SU-DHL-6 (cell line): ENCODE measurements around the gene SERPINA3.

Source experiments
- H2AFZ ChIP-seq: fragments of 200-600 bp; sonication (generic); 2 replicates; pipeline ENCODE4 v1.6.1; 2014; ENCODE audit warnings: low read depth, mild to moderate bottlenecking, moderate library complexity, mixed read lengths, antibody characterized with exemption, low read length; ENCODE audit not compliant: severe bottlenecking
- H3F3A ChIP-seq: fragments of 200-600 bp; shearing (Covaris generic); 2 replicates; pipeline ENCODE4 v1.6.0; 2016; ENCODE audit warnings: antibody characterized with exemption, mild to moderate bottlenecking; ENCODE audit not compliant: insufficient read depth
- H3K27ac ChIP-seq: fragments of 200-600 bp; sonication (generic); 2 replicates; pipeline ENCODE4 v1.5.1; 2016; ENCODE audit warnings: low read depth, mild to moderate bottlenecking, low read length, moderate library complexity, mixed read lengths
- H3K27me3 ChIP-seq: fragments of 200-600 bp; sonication (generic), shearing (Covaris generic); 2 replicates; pipeline ENCODE4 v1.6.0; 2014; ENCODE audit warnings: mild to moderate bottlenecking, low read length
- H3K36me3 ChIP-seq: fragments of 200-600 bp; sonication (generic); 2 replicates; pipeline ENCODE4 v1.6.1; 2014; ENCODE audit warnings: mild to moderate bottlenecking, low read length, mixed read lengths
- H3K4me2 ChIP-seq: fragments of 300-600, 200-600 bp; shearing (Covaris generic), sonication (generic); 2 replicates; pipeline ENCODE4 v1.6.0; 2014; ENCODE audit warnings: low read length, low read depth, mild to moderate bottlenecking; ENCODE audit not compliant: poor library complexity, severe bottlenecking
- H3K4me3 ChIP-seq: fragments of 200-600 bp; sonication (generic); 2 replicates; pipeline ENCODE4 v1.5.1; 2014; ENCODE audit warnings: antibody characterized with exemption, low read length, mild to moderate bottlenecking, mixed read lengths; ENCODE audit not compliant: insufficient read depth, poor library complexity, severe bottlenecking
- H3K79me2 ChIP-seq: fragments of 200-600 bp; sonication (generic); 2 replicates; pipeline ENCODE4 v1.6.1; 2014; ENCODE audit warnings: mild to moderate bottlenecking, low read length, moderate library complexity; ENCODE audit not compliant: insufficient read depth
- H3K9ac ChIP-seq: fragments of 200-600 bp; sonication (generic); 2 replicates; pipeline ENCODE4 v1.7.0; 2014; ENCODE audit warnings: mild to moderate bottlenecking, low read length
- H3K9me2 ChIP-seq: fragments of 200-600 bp; sonication (generic); replicated peaks from 2 replicates; pipeline ENCODE4 v1.6.1; 2014; ENCODE audit warnings: low read length; ENCODE audit not compliant: insufficient read depth
- H3K9me3 ChIP-seq: fragments of 200-600 bp; sonication (generic); 2 replicates; pipeline ENCODE4 v1.6.1; 2014; ENCODE audit warnings: low read length, mixed read lengths; ENCODE audit not compliant: insufficient read depth
- H4K20me1 ChIP-seq: fragments of 200-600 bp; sonication (generic); 2 replicates; pipeline ENCODE4 v1.6.1; 2014; ENCODE audit warnings: low read depth, mild to moderate bottlenecking, antibody characterized with exemption, low read length, moderate library complexity, mixed read lengths
- CTCF ChIP-seq: fragments of 200-600 bp; sonication (generic); IDR thresholded peaks from one replicate; pipeline ENCODE4 v1.5.1; 2017; ENCODE audit warnings: antibody characterized with exemption, mild to moderate bottlenecking, low read length, moderate library complexity; ENCODE audit not compliant: insufficient read depth, poor library complexity, severe bottlenecking
- EZH2phosphoT487 ChIP-seq: fragments of 200-600 bp; sonication (generic), shearing (Covaris generic); conservative IDR thresholded peaks from 2 replicates; pipeline ENCODE4 v1.6.1; 2018; ENCODE audit warnings: mild to moderate bottlenecking, antibody characterized with exemption, low read length, moderate library complexity, mixed read lengths

The SERPINA3 gene

GRCh38 chr14:94611179-94611578 lies 1.0 kb upstream of the SERPINA3 start:
- Histone ChIP-seq H2AFZ (no peak overlapping the region), H3K9me2 (no peaks in the 10 kb centered on the region), H3K9ac (no peak overlapping the region), H3K4me3 (no peak overlapping the region), H3K27ac (no peak overlapping the region), H4K20me1 (no peaks in the 10 kb centered on the region), H3K36me3 (no peaks in the 10 kb centered on the region), H3K4me2 (no peak overlapping the region), H3K27me3 (0 out of 2 replicates have a peak, but pooled peaks cover 4% of the 10 kb centered on the region), H3K9me3 (no peaks in the 10 kb centered on the region), H3K79me2 (no peaks in the 10 kb centered on the region), H3F3A (no peaks in the 10 kb centered on the region)
- no peak for TF ChIP-seq EZH2phosphoT487
- no peak for TF ChIP-seq CTCF

DNA sequence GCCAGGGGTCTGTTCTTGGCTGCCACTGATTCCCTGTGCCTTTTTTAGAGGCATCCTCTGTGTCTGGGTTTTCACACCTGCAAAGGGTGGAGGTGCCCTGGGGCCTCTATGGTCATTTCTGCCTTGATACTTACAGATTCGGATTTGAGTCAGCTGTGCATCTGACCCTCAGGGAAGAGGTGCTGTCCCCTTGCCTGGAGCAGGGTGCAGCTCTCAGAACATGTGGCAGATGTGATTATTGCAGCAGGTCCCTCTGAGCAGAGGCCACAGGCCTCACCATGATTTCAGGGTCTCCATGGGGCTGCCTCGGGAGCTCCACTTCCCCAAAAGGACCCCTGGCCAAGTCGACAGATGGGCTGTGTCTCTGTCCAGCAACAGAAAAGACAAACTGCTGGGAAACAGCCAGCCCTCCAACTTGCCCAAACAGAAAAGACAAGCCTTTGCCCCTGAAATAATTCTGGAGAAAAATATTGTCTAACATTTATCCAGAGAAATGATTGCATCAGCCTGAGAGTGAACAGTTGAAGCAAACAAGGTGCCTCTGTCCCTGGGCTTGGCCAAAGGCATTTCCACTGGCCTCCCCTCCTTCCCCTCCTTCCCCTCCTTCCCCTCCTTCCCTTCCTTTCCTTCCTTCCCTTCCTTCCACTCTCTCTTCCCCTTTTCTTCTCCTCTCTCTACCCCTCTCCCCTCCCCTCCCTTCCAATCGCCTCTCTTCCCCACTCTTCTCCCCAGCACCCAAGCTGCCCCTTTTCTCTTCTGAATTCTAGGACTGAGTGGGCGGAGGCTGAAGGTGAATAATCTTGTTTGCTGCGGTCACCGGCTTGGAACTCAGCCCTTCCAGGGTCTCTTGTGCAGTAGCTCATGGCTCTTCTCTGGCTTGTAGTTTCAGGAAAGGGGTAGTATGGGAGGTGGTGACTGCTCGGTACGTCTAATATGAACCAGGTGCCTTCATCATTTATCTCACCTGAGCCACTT lies 676 bp downstream of the SERPINA3 start:
- no peak for TF ChIP-seq CTCF
- TF ChIP-seq EZH2phosphoT487, result no peak
- H3K4me2 ChIP-seq, result no peak overlapping the region

DNA sequence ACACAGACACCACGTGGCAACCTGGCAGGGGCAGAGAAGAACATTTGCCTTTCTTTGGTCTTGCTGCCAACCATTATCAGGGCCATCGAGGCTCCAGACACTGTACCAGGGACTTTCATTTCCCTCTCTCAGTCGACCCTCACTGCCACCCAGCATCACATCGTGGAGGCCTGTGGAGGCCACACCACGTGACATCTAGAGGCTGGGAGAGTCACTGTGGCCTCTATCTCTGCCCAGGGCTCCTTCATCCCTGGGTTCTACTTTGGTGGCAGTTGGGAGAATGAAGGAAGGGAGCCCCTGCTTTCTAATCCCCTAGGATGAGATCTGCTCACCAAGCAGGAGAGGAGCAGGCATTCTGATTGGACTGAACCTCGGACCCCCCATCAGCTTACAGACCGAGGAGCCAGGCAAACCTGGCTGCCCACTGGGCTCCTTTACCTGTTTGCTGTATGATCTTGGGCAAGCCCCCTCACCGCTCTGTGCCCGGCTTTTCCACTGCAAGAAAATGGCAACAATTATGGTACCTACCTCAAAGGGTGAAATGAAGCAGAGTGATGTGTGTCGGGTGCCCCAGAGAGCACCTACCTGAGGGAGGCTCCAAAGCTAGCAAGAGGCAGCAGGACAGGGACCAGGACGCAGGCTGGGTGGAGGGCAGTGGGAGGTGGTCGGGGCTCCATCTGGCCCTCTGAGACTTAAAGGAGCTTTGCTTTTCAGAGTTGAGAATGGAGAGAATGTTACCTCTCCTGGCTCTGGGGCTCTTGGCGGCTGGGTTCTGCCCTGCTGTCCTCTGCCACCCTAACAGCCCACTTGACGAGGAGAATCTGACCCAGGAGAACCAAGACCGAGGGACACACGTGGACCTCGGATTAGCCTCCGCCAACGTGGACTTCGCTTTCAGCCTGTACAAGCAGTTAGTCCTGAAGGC lies 1.8 kb downstream of the SERPINA3 start:
- H3K36me3 ChIP-seq, result no peaks in the 10 kb centered on the region
- no peaks in the 10 kb centered on the region for H3K79me2 ChIP-seq
- no peak overlapping the region for H3K4me3 ChIP-seq
- no peaks in the 10 kb centered on the region for H4K20me1 ChIP-seq
- H3K27me3 ChIP-seq, result no peaks in the 10 kb centered on the region
- H2AFZ ChIP-seq, result no peak overlapping the region
- no peak overlapping the region for H3K4me2 ChIP-seq
- no peak overlapping the region for H3K27ac ChIP-seq
- no peaks in the 10 kb centered on the region for H3F3A ChIP-seq
- H3K9me2 ChIP-seq, result no peaks in the 10 kb centered on the region
- TF ChIP-seq EZH2phosphoT487 (no peak), CTCF (no peak)
- peaks cover 16% of the 10 kb centered on the region; the same call in 1 of the 2 replicates for H3K9me3 ChIP-seq
- no peak overlapping the region for H3K9ac ChIP-seq

More for the DNA sequence above, 676 bp downstream of the SERPINA3 start:
- Histone ChIP-seq H3F3A (no peaks in the 10 kb centered on the region), H3K4me3 (no peak overlapping the region), H3K79me2 (no peaks in the 10 kb centered on the region), H3K27ac (no peak overlapping the region), H3K27me3 (no peaks in the 10 kb centered on the region), H3K9ac (no peak overlapping the region), H3K9me3 (peaks cover 6% of the 10 kb centered on the region; the same call in 1 of the 2 replicates), H3K36me3 (no peaks in the 10 kb centered on the region), H3K9me2 (no peaks in the 10 kb centered on the region), H4K20me1 (no peaks in the 10 kb centered on the region), H2AFZ (no peak overlapping the region)
